BLaER1 treated with 17β-estradiol and CSF1 and Interleukin-3, amounts not matched to agents 10 nM and 100 nM (cell line): ENCODE results near the gene CHP1.
"Not testable (repeated sequence)": the region's sequence is repeated elsewhere in the genome, so short reads cannot be mapped to it uniquely, and the experiment has no call there.

Source experiments
- H3K27ac ChIP-seq, 11 experiments: shearing (Covaris generic); formaldehyde crosslinking; 2 replicates each; pipeline ENCODE4 v1.8.1; 2022
- H3K27me3 ChIP-seq, 11 experiments: shearing (Covaris generic); formaldehyde crosslinking; 2 replicates each; pipeline ENCODE4 v1.8.1; 2022
- H3K36me3 ChIP-seq, 11 experiments: shearing (Covaris generic); formaldehyde crosslinking; 2 replicates each; pipeline ENCODE4 v1.8.1; 2022
- H3K4me1 ChIP-seq, 10 experiments: shearing (Covaris generic); formaldehyde crosslinking; 2 replicates each; pipeline ENCODE4 v1.8.1; 2022
- H3K4me2 ChIP-seq, 11 experiments: shearing (Covaris generic); formaldehyde crosslinking; 2 replicates each; pipeline ENCODE4 v1.8.1; 2022
- H3K4me3 ChIP-seq, 10 experiments: shearing (Covaris generic); formaldehyde crosslinking; 2 replicates each; pipeline ENCODE4 v1.8.1; 2022
- H3K9ac ChIP-seq, 11 experiments: shearing (Covaris generic); formaldehyde crosslinking; 2 replicates each; pipeline ENCODE4 v1.8.1; 2022
- H3K9me3 ChIP-seq, 11 experiments: shearing (Covaris generic); formaldehyde crosslinking; replicated peaks in 1 of 11; 2 replicates each; pipeline ENCODE4 v1.8.1; 2022
- H4K20me1 ChIP-seq, 11 experiments: shearing (Covaris generic); formaldehyde crosslinking; 2 replicates each; pipeline ENCODE4 v1.8.1; 2022
- Cebpa-rat ChIP-seq, 11 experiments: shearing (Covaris generic); IDR thresholded peaks; 2 replicates each; pipeline ENCODE4 v1.8.1; 2022

The CHP1 gene

GRCh38 chr15:41241221-41241964 lies 10.3 kb downstream of the CHP1 start:
- H3K4me3 ChIP-seq = no peak overlapping the region
- no peak overlapping the region for H3K27ac ChIP-seq
- H3K9ac ChIP-seq = no peak overlapping the region
- peaks cover 28 to 59% (median 47%) of the 10 kb centered on the region in 11 experiments for H3K36me3 ChIP-seq
- no peak overlapping the region for H3K4me2 ChIP-seq
- H3K27me3 ChIP-seq = no peaks in the 10 kb centered on the region
- H3K9me3 ChIP-seq = no peaks in the 10 kb centered on the region
- TF ChIP-seq Cebpa-rat (IDR thresholded peaks at IDR 0.05) = no peak
- H3K4me1 ChIP-seq = no peaks in the 10 kb centered on the region; a peak in 1 of 20 replicates
- peaks cover 0 to 18% (median 0%) of the 10 kb centered on the region in 11 experiments; a peak in 5 of 22 replicates for H4K20me1 ChIP-seq

- H3K4me3 ChIP-seq, H3K27ac ChIP-seq, H3K4me2 ChIP-seq: not testable (repeated sequence)
These were observed 19.7 kb downstream of the CHP1 start for GRCh38 chr15:41250745-41251144.

GRCh38 chr15:41251411-41251810 lies 20.3 kb downstream of the CHP1 start:
- peaks cover 17 to 87% (median 28%) of the 10 kb centered on the region in 11 experiments; a peak in 21 of 22 replicates for H3K36me3 ChIP-seq
- no peaks in the 10 kb centered on the region; a peak in 1 of 22 replicates for H4K20me1 ChIP-seq
- H3K4me2 ChIP-seq = no peak overlapping the region
- no peak overlapping the region for H3K9ac ChIP-seq
- TF ChIP-seq Cebpa-rat (IDR thresholded peaks at IDR 0.05) = no peak
- H3K27me3 ChIP-seq = no peaks in the 10 kb centered on the region
- H3K9me3 ChIP-seq = no peaks in the 10 kb centered on the region; a peak in 1 of 22 replicates
- H3K4me3 ChIP-seq = no peak overlapping the region
- no peak overlapping the region for H3K27ac ChIP-seq
- H3K4me1 ChIP-seq = peaks cover 11 to 30% (median 23%) of the 10 kb centered on the region in 10 experiments; a peak in 18 of 20 replicates

More at GRCh38 chr15:41250745-41251144, 19.7 kb downstream of the CHP1 start:
- H3K27me3 ChIP-seq, H3K9ac ChIP-seq, H4K20me1 ChIP-seq, H3K9me3 ChIP-seq: not testable (repeated sequence)
- Histone ChIP-seq H3K4me1 (peaks cover 11 to 23% (median 23%) of the 10 kb centered on the region in 10 experiments; a peak in 18 of 20 replicates), H3K36me3 (peaks cover 23 to 92% (median 34%) of the 10 kb centered on the region in 11 experiments; a peak in 21 of 22 replicates)

GRCh38 chr15:41254560-41254959 lies 23.5 kb downstream of the CHP1 start:
- Histone ChIP-seq H3K27ac (peak overlapping the region in 5 of 11 experiments; percentile 1 to 44 (median 11); a peak in 6 of 22 replicates), H3K9ac (peak overlapping the region in 1 of 11 experiments; percentile 2; a peak in 1 of 22 replicates), H3K9me3 (no peaks in the 10 kb centered on the region), H3K4me1 (peaks cover 25 to 48% (median 36%) of the 10 kb centered on the region in 10 experiments), H3K36me3 (peaks cover 7 to 75% (median 33%) of the 10 kb centered on the region in 11 experiments; a peak in 20 of 22 replicates), H4K20me1 (no peaks in the 10 kb centered on the region; a peak in 2 of 22 replicates), H3K4me3 (peak overlapping the region in 1 of 10 experiments; percentile 24; a peak in 2 of 20 replicates), H3K27me3 (no peaks in the 10 kb centered on the region), H3K4me2 (peak overlapping the region in 9 of 11 experiments; percentile 31 to 77 (median 69); a peak in 17 of 22 replicates)
- no peak for TF ChIP-seq Cebpa-rat (IDR thresholded peaks at IDR 0.05)

- TF ChIP-seq Cebpa-rat (IDR thresholded peaks at IDR 0.05) = no peak
- H3K27ac ChIP-seq = no peak overlapping the region
- H3K27me3 ChIP-seq = no peaks in the 10 kb centered on the region
- no peak overlapping the region for H3K4me2 ChIP-seq
- no peak overlapping the region for H3K9ac ChIP-seq
- peaks cover 16 to 76% (median 37%) of the 10 kb centered on the region in 11 experiments; a peak in 20 of 22 replicates for H3K36me3 ChIP-seq
- H3K4me1 ChIP-seq = peaks cover 30 to 60% (median 48%) of the 10 kb centered on the region in 10 experiments
- H3K9me3 ChIP-seq = no peaks in the 10 kb centered on the region
- H4K20me1 ChIP-seq = no peaks in the 10 kb centered on the region; a peak in 2 of 22 replicates
- H3K4me3 ChIP-seq = no peak overlapping the region
These were observed 25.0 kb downstream of the CHP1 start for GRCh38 chr15:41256103-41256502.

GRCh38 chr15:41256577-41257038 lies 25.5 kb downstream of the CHP1 start:
- H3K9me3 ChIP-seq = no peaks in the 10 kb centered on the region
- H3K9ac ChIP-seq = no peak overlapping the region
- no peak for TF ChIP-seq Cebpa-rat (IDR thresholded peaks at IDR 0.05)
- no peak overlapping the region for H3K27ac ChIP-seq
- H3K4me2 ChIP-seq = no peak overlapping the region
- H3K4me3 ChIP-seq = no peak overlapping the region
- peaks cover 21 to 76% (median 35%) of the 10 kb centered on the region in 11 experiments; a peak in 20 of 22 replicates for H3K36me3 ChIP-seq
- H3K27me3 ChIP-seq = no peaks in the 10 kb centered on the region
- H3K4me1 ChIP-seq = peaks cover 30 to 61% (median 49%) of the 10 kb centered on the region in 10 experiments
- H4K20me1 ChIP-seq = no peaks in the 10 kb centered on the region; a peak in 1 of 22 replicates

- Histone ChIP-seq H3K27ac (peak overlapping the region in 6 of 11 experiments; percentile 1 to 45 (median 21); a peak in 8 of 22 replicates), H3K36me3 (peaks cover 35 to 81% (median 46%) of the 10 kb centered on the region in 11 experiments), H3K9ac (no peak overlapping the region), H3K4me2 (peak overlapping the region; percentile 26 to 67 (median 49)), H3K4me1 (peaks cover 34 to 63% (median 53%) of the 10 kb centered on the region in 10 experiments), H3K4me3 (no peak overlapping the region), H3K27me3 (no peaks in the 10 kb centered on the region), H3K9me3 (peaks cover 11 to 18% (median 16%) of the 10 kb centered on the region in 11 experiments; a peak in 19 of 22 replicates), H4K20me1 (no peaks in the 10 kb centered on the region; a peak in 1 of 22 replicates)
- TF ChIP-seq Cebpa-rat (IDR thresholded peaks at IDR 0.05) = no peak
These were observed 27.8 kb downstream of the CHP1 start for GRCh38 chr15:41258750-41259471.

GRCh38 chr15:41259546-41260189 lies 28.6 kb downstream of the CHP1 start:
- H3K27ac ChIP-seq = peak overlapping the region in 4 of 11 experiments; percentile 2 to 37 (median 30); a peak in 7 of 22 replicates
- H3K4me3 ChIP-seq = no peak overlapping the region

GRCh38 chr15:41260924-41261323 lies 29.9 kb downstream of the CHP1 start:
- peaks cover 31 to 50% (median 45%) of the 10 kb centered on the region in 10 experiments for H3K4me1 ChIP-seq
- H3K36me3 ChIP-seq = peaks cover 52 to 85% (median 64%) of the 10 kb centered on the region in 11 experiments
- H3K4me3 ChIP-seq, H3K9ac ChIP-seq, H3K27ac ChIP-seq, H3K27me3 ChIP-seq, H4K20me1 ChIP-seq: not testable (repeated sequence)
- H3K9me3 ChIP-seq = peaks cover 11 to 24% (median 16%) of the 10 kb centered on the region in 11 experiments; a peak in 19 of 22 replicates
- peak overlapping the region in 3 of 11 experiments; percentile 1 to 17 (median 6); a peak in 2 of 22 replicates for H3K4me2 ChIP-seq

More at GRCh38 chr15:41259546-41260189, 28.6 kb downstream of the CHP1 start:
- Histone ChIP-seq H3K9ac (no peak overlapping the region), H3K4me2 (peak overlapping the region; percentile 26 to 67 (median 49); a peak in 20 of 22 replicates), H3K27me3 (no peaks in the 10 kb centered on the region), H4K20me1 (no peaks in the 10 kb centered on the region; a peak in 1 of 22 replicates), H3K9me3 (peaks cover 11 to 24% (median 16%) of the 10 kb centered on the region in 11 experiments; a peak in 19 of 22 replicates), H3K36me3 (peaks cover 39 to 84% (median 52%) of the 10 kb centered on the region in 11 experiments), H3K4me1 (peaks cover 31 to 62% (median 53%) of the 10 kb centered on the region in 10 experiments)
- TF ChIP-seq Cebpa-rat (IDR thresholded peaks at IDR 0.05) = no peak
